Inflammatory macrophage treated with lipopolysaccharide for 4 hours (primary cell): Measurements from ENCODE around the gene PDE3B.
"Not testable (repeated sequence)": the region's sequence is repeated elsewhere in the genome, so short reads cannot be mapped to it uniquely, and the experiment has no call there.

Experiments
- DNase-seq: peaks from one replicate; pipeline ENCODE4 v3.0.0-alpha.2; 2020

Gene PDE3B

GRCh38 chr11:14642453-14642852 lies 1.2 kb upstream of the PDE3B start:
- DNase-seq: no peak

- DNase-seq: peak; percentile 15
These were observed 519 bp upstream of the PDE3B start for GRCh38 chr11:14642873-14643696.

DNA sequence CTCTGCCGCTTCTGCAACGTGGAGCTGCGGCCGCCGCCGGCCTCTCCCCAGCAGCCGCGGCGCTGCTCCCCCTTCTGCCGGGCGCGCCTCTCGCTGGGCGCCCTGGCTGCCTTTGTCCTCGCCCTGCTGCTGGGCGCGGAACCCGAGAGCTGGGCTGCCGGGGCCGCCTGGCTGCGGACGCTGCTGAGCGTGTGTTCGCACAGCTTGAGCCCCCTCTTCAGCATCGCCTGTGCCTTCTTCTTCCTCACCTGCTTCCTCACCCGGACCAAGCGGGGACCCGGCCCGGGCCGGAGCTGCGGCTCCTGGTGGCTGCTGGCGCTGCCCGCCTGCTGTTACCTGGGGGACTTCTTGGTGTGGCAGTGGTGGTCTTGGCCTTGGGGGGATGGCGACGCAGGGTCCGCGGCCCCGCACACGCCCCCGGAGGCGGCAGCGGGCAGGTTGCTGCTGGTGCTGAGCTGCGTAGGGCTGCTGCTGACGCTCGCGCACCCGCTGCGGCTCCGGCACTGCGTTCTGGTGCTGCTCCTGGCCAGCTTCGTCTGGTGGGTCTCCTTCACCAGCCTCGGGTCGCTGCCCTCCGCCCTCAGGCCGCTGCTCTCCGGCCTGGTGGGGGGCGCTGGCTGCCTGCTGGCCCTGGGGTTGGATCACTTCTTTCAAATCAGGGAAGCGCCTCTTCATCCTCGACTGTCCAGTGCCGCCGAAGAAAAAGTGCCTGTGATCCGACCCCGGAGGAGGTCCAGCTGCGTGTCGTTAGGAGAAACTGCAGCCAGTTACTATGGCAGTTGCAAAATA lies 816 bp downstream of the PDE3B start:
- DNase-seq: peak; percentile 51

DNA sequence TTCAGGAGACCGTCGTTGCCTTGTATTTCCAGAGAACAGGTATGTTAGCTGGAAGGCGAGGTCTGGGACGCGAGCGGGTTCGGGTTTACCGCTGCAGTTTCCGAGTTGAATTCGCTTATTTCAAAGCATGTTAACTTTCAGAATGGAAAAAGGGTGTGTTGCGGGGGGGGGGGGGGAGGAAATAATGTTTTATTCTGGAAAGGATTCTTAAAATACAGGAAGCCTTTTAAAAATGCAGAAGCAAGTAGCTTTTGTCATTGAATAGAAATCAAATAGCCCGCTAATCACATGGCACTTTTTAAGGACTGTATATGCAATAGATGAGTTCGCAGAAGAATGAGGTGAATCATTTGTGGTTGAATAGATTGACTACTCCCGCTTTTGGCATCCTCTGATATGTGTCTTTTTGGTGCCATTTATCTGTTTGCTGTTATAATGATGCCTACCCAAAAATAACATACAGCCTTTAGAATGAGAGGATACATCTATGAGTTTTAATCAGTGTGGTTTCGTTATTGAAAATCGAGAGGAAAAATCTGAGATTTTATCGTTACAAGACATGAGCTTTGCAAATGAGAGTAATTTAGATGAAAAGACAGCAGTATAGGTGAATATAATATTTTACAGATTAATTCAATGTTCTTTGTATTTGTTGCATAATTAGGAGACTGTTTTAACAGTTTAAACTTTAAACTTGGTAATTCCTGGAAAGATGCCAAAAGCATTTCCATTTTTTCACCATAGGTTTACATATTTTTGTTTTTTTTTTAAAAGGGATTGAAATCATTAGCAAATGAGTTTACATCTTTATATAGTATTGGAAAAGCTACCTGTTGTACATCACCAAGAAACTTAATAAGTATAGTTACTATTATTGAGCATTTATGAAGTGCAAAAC lies 1.7 kb downstream of the PDE3B start:
- DNase-seq: peak; percentile 85

DNA sequence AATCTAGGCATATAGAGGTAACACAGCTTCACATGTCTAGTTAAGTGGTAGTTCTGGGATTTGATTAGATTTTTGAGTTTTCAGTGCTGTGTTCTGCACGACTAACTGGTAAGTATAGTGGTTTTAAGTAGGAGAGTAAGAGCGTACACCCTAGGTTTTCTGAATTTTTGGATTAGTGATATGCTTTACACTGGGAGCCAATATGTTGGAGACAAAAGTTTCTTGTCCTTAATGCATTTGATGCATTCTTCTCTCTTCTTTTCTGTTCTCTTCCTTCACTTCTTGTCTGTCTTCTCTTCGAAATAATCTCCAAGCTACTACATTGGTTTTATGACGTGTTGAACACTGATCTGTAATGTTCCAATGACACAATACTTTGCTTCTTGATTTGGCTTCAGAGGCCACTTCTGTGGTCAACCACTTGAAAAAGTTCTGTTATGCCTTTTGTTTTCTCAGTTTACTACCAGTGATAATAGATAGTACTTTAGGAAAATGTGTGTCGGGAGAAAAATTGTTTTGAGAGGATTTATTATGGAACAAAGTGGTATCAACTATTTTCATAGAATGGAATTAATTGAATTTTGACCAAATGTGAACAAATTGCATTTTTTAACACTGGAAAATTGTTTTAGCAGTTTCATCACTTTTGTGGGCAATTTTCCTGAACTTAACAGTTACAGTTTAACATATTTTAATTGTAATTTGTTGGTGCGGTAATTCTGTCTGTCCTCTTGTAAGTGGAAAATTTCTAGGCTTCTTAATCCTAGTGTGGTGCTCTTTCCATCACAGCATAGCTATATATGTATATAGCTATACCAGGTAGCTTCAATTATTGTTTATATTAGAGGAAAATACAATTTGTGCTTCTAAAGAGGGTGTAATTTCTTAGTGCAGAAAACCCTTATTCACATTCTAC lies 2.6 kb downstream of the PDE3B start:
- DNase-seq: peak; percentile 63

DNA sequence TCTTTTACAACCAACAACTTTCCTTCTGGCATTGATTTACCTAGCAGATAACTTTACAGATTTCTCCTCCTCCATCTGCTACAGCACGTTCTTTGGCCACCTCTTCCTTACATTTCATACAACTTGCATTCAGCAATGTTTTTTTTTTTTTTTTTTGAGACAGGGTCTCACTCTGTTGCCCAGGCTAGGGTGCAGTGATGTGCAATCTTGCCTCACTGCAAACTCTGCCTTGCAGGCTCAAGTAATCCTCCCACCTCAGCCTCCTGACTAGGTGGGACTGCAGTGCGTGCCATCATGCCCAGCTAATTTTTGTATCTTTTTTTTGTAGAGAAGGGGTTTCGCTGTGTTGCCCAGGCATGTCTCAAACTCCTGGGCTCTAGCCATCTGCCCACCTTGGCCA lies 6.5 kb downstream of the PDE3B start:
- no peak for DNase-seq

DNA sequence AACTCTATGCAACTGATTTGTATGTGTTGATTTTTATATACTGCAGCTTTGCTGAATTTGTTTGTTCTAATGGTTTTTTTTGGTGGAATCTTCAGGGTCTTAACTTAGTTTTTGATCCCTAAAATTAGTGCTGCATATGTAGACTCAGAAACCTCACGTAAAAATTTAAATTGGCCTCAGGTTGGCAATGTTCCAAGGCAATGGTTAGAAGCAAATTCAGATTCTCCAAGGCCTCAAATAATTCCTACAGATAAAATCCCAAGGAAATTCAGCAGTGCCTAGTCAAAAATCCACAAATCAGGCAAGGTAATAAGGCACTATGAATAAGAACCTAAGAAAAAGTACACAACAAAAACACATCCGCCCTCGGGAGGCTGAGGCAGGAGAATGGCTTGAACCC lies 9.5 kb downstream of the PDE3B start:
- DNase-seq: no peak

- no peak for DNase-seq
These were observed 11.8 kb downstream of the PDE3B start for GRCh38 chr11:14655435-14655834.

- DNase-seq: no peak
These were observed 13.2 kb downstream of the PDE3B start for GRCh38 chr11:14656536-14657457.

DNA sequence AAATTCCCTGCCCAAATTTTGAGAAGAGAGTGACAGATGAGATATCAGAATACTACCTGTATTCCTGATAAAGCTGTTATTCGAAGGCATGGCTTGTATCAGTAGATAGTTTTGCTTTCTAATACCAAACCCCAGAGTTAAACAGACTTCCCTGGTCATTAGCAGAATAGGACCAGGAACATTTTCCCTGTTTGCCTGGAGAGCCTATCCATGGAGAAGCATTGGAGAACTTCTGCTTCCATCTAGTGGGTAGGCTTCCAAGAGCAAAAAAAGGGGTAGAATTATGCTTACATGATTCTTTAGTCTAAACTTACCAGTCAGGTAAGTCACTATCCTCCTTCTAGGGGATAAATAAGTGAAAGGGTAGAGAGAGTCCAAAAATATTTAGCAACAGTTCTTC lies 14.2 kb downstream of the PDE3B start:
- DNase-seq: no peak

GRCh38 chr11:14664926-14665325 lies 21.3 kb downstream of the PDE3B start:
- DNase-seq: not testable (repeated sequence)

- DNase-seq: not testable (repeated sequence)
These were observed 23.7 kb downstream of the PDE3B start for GRCh38 chr11:14667329-14667728.

GRCh38 chr11:14668731-14669301 lies 25.2 kb downstream of the PDE3B start:
- DNase-seq: no peak

DNA sequence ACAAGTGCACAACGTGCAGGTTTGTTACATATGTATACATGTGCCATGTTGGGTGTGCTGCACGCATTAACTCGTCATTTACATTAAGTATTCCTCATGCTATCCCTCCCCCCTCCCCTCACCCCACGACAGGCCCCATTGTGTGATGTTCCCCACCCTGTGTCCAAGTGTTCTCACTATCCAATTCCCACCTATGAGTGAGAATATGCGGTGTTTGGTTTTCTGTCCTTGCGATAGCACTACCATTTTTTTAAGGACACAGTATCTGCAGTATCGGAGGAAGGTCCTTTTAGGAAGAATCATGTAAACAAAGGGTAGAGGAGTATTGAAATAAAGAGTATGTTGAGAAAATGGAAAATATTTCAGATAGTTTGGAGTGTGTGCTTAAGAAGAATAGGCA lies 25.9 kb downstream of the PDE3B start:
- DNase-seq: no peak

- DNase-seq: no peak
These were observed 26.4 kb downstream of the PDE3B start for GRCh38 chr11:14669958-14670357.

- peak; percentile 19 for DNase-seq
These were observed 29.0 kb downstream of the PDE3B start for GRCh38 chr11:14672635-14673034.

DNA sequence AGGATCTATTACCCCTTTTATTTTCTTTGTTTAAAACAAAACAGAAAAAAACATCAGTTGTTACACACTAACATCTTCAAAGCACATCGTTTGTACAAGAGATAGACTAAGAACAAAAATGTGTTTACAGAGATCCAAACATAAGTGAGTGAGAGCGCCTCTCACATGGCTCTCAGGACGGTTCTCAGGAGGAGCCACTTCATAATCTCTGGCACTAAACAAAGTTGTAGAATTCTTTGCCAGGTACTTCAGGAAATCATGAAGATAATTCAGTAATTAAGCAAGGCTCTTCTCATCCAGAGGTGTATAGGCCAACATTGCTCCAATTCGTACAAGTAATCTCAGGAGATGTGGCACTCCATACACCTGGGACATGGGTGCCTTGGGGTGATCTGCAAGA lies 29.8 kb downstream of the PDE3B start:
- no peak for DNase-seq

DNA sequence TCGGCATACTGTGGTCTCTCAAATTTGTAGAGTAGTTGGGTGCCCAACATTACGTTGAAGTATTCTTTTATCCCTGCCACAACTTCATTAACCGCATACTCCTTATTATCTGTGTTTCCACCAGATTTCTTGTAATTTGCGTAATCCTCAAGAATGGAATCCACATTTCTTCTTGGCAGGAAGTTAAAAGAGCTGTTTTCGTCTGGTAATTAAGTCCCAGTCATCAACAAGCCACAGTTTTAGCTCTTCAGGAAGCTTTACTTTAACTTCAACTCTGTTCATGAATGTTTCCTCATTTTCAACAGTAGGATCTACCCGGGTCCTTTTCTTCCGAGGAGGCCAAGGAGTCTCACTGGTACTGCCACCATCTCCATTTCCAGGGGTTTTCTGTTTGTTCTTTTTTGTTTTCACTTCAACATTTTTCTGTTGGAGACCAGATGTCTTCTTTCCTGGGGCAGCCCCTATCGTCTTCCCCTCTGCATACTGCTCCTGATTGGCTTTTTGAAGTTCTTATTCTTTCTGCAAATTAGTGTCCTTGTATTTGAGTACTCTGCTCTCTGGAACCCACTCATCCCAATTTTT lies 30.3 kb downstream of the PDE3B start:
- DNase-seq: peak; percentile 63

DNA sequence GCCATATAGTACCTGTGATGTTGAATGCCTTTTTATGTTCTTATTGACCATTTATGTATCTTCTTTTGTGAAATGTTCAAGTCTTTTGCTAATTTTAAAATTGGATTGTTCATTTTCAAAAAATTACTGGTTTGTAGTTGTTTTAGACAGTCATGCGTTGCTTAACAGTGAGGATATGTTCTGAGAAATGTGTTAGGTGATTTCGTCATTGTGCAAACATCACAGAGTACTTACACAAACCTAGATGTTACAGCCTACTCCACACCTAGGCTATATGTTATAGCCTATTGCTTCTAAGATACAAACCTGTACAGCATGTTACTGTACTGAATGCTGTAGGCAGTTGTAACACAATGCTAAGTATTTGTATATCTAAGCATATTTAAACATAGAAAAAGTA lies 32.5 kb downstream of the PDE3B start:
- no peak for DNase-seq

DNA sequence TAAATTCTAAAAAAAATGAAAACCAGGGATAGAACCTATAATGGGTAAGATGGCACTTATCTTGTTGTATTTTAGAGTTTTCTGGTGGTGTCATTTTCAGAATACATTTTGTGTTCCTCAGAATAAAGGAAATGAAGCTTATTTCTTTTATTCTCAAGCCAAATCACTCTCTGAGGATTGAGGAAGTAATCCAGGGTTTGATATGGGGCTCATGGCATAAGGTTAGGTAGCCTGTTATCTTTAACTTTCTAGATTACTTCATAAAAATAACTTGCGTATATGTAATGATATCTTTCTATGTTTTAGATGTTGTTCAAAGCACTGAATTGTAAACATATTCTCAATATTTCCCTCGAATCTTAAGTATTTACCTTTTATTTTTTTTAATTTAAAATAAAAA lies 33.5 kb downstream of the PDE3B start:
- DNase-seq: no peak
